DMS 273 (cell line): Measurements from ENCODE around the gene ZBTB48.
"Not testable (repeated sequence)": the region's sequence is repeated elsewhere in the genome, so short reads cannot be mapped to it uniquely, and the experiment has no call there.

Experiments used
- DNase-seq: peaks from one replicate; lab custom pipeline; 2025; ENCODE audit not compliant: unreplicated experiment; lab: John Stamatoyannopoulos, UW

ZBTB48 gene

DNA sequence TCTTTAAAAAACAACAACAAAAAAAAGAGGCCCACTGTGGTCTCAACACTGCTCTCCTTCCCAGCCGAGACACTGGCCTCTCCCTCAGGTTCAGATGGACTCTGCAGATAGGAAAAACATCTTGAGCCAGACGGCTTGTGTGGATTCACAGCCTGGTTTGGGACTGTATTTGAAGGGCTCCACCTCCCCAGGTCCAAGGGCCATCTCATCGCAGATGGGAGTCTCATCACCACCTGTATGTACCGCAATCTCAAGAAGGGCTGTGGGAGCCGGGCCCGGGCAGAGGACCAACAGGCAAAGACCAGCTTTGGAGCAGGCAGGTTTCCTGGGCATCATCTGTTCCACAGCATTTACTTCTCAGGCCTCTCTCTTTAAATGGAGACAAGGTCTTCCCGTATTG lies 10.3 kb downstream of the ZBTB48 start:
- no peak for DNase-seq

DNA sequence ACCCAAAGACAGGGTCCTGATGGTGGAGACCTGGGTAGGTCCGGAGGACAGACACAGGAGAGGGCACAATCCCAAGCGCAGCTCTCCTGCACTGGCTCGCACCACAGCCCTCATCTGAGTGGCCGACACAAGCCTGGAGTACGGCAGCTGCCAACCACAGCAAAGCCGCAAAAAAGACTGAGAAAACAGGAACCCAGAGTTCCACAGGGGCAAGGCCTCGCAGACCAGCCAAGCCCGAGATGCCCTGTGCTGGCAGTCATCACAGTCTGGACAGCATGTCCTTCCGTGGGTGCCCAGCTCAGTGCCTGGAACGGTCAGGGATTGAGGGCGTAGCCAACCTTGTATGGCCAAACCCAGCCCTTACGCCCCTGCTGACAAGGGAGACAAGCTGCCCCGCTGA lies 11.4 kb downstream of the ZBTB48 start:
- no peak for DNase-seq

DNA sequence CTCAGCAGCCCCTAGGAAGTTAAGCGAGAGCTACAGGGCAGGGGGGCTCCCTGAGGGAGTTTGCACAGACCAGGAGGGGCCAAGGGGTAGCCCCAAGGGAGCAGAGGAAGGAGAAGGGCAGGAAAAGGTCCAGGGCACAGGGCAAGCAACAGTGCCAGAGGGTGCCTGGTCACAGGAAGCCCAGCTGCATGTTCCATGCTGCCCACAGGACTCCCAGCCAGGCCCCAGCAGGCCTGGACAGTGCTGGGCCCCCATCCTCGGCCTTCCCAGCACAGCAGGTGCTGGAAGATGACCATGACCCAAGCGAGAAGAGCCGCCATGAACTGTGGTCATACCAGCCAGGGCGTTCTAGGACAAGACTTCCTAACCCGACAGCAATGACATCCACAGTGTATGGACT lies 11.8 kb downstream of the ZBTB48 start:
- no peak for DNase-seq

DNA sequence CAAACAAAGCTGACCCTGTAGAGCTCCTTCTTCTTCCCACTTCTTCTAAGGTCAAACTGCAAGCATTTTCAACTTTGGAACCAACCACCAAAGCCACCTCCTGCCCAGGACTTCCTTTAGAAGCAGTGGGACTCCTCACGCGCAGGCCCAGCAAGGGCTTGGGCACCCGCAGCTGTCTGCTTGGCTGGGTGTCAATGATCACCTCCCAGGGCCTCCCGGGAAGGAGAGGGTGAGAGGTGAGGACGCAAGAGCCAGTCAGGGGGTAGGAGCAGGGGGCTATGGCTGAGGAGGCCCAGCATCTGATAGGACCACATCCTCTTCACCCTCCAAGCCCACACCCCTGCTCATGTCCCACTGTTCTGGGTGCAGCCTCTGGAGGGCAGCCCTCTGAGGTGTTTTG lies 12.6 kb downstream of the ZBTB48 start:
- DNase-seq = peak; percentile 38

DNA sequence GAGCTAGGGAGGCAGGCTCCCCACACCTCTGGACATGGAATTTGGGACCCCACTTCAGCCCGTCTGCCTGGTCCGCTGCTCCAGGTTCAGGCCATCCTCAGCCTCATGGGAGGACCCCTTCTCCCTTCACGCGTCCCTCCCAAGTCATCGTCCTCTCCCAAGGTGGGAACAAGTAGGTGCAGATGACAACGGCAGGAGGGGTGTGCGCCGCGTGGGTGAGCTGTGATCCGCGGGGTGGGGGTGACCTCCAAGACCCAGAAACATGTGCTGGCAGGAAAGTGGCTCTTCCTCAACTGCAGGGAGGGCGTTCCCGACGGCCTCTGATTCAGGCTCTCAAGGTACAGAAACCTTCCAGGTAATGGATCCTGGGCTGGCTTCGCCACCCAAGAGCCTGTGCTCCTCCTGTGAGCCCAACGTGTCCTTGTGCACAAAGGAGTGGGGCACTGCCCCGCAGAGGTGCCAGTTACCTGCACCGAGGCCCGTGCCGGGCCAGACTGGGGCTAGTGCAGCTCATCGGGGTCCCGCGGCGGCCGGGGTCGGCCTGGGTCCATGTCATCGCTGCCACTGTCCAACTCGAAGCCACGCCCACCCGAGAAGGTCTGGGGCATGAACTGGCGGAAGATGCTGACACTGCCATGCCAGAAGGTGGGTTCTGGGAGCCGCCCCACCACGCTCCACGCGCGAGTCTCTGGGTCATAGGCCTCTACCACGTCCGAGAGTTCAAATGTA lies 13.2 kb downstream of the ZBTB48 start:
- no peak for DNase-seq

DNA sequence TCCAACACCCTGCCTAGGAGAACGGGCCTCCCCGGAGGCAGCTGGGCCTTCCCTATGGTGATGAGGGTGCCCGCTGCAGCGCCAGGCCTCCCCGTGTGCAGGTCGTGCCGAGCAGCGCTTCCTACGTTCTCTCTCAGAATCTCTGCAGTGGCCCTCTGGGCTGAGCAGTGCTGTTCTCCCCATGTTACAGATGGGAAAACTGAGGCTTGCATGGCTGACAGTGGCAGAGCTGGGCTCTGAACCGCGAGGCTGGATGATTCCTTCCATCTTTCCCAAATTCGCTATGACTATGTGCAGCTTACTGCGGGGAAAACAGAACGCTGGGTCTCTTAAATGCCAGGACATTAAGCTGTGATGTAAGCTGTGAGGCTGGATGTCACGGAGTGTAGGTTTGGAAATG lies 14.0 kb downstream of the ZBTB48 start:
- no peak for DNase-seq

DNA sequence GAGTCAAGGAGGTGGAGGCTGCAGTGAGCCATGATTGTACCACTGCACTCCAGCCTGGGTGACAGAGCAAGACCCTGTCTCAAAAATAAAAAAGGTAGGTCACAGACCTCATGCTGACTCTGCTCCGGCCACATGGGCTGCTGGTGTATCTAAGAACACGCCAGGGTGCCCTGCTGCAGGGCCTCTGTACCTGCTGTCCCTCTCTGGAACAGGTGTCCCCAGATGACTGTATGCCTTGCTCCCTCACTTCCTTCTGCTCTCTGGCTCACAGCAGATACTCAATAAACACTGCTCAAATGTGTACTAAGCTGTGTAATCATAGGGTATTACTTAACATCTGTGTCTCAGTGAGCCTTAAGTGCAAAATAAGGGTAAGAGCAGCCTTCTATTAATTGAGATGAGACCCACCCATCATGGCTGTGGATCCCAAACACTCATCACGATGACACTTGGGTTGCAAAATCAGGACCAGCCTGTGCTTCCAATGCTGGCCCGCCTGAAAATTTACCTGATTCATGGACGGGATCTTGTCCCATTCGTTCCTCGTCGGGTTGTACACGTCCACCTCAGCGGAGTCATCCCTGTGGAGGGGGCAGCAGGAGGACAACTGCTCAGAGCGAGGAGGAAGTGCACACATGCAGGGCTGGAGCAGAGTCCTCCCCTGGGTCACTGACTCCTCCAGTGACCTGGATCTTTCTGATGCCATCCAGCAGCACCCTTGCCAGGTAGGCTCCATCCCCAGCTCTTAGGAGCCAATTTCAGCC lies 15.4 kb downstream of the ZBTB48 start:
- no peak for DNase-seq

DNA sequence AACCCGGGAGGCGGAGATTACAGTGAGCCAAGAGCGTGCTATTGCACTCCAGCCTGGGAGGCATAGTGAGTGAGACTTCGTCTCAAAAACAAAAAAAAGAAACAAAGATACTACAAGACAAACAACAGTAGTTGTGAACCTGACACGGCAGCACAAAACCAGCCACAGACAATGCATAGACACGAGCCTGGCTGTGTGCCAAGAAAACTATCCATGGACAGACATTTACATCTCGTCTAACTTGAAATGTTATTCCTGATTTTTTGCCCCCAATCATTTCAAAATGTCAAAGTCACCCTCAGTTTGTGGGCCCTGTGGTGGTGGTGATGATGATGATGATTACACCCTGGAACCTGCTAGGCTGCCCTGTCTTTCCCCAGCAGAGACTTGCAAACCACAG lies 16.6 kb downstream of the ZBTB48 start:
- DNase-seq = no peak

DNA sequence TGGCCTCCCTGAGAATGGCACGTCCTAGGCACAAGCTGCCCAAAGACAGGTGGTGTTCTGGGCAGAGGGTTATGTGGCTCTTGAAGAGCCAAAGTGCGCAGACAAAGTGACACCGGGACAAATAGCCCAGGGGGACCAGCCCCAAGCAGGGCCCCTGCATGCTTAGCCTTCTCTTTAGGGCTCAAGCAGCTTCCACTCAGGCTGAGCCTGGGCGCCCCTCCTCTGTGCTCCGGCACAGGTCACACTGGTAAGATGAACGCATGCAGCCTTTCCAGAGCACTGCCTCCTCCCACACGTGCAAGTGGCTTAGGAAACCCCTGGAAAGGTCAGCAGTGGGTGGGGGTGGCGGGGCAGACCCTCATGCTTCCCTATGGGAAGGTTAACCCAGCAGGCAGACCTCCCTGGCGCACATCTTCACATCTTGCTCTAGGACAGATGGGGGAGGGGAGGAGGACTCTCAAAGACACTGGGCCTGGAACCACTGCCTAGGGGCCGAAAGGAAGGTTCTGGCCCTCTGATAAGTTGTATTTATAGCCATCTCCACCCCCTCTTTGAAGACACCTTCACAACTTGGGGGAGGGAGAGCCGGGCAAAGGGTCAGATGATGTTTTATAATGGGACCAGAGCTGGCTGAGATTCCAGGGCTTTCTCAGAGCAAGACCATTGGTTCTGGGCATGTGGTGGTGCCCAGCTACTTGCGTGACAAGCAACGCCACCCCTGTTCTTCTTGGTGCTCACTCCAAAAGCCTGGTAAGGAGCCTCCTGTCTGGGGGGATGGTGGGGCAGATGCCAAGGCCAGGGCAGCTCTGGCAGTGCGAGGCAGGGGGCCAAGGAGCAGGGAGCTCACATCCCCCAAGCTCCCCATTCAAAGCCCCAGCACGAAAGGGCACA lies 17.3 kb downstream of the ZBTB48 start:
- no peak for DNase-seq

DNA sequence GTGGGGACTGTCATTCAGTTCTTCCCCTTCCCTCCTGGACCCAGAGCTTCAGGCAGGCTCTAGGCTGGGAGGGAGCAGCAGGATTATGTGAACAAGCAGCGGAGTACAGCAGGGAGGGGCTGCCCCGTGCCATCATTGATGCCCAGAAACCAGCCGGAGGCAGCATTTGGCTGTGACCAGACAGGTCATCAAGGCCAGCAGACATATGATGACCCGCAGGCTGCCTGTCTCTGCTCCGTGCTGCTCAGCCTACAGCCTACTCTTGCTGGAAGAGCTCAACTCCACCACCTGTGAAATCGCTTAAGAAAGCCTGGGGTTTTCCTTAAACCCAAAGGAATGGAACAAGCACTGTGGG lies 18.0 kb downstream of the ZBTB48 start:
- no peak for DNase-seq

DNA sequence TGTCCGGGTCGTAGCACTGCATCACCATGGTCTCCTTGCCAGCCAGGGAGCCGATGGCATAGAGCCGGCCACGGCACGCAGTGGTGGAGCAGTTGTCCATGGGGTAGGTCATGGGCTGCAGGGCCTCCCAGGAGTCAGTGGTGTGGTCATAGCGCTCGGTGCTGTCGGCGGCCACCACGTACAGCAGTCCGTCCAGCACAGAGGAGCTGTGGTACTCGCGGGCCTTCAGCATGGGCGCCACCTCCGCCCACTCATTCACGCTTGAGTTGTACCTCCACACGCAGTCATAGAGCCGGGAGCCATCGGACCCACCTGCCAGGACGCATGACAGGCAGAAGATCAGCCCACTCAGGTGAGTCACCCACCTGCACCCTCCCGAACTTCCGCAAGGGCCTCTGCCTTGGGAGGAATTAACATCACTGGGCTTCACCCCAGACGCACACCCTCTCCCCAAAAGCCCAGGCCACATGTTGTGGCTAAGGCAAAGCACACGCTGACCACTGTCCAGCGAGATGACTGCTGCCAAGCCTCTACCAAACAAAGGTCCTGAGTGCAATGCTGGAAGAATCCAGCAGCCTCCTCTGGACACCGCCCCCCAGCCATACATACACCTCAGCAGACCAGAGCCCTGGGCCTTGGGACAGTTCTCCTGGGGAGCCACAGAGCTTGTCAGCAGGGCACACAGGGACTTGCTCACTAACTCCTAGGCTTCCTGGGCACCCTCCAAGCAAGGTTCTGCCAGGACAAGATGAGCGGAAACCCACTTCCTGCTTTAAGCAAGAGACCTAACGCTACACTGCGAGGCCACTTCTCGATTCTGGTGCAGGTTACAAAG lies 19.6 kb downstream of the ZBTB48 start:
- DNase-seq = no peak

DNA sequence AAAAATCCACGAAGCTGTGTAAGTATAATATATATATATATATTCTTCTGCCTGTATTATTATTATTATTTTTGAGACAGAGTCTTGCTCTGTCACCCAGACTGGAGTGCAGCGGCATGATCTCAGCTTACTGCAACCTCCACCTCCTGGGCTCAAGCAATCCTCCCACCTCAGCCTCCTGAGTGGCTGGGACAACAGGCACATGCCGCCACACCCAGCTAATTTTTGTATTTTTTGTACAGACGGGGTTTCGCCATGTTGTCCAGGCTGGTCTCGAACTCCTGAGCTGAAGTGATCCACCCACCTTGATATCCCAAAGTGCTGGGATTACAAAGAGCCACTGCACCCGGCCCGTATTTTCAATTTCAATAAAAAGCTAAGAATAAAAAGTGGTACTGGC lies 20.2 kb downstream of the ZBTB48 start:
- DNase-seq = not testable (repeated sequence)

DNA sequence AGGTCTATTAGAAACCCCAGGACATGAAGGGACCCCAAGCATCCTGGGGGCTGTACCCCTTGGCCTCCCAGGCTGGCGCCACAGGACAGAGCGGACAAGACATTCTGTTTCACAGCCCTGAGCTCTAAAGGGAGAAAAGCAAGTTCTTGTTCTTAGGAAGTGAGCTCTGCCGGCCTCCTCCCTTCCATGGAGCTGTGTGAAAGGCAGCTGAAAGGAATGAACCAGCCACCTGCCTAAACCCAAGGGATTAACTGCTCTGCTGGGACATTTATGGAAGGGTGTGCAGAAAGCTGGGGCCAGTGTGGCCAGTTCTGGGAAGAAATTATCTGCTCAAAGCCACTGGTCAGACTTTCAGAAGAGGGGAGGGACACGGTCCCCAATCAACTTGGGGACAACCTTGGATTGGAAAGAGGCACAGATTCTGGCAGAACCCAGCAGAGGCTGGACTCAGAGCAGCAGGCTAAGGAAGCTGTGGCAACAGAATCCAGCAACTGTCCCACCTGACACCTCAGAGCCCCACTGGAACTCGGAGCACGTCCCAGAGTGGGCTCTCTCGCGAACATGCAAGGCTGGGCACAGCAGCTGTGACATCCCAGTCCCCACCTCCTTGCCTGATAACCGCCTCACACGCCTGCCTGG lies 20.7 kb downstream of the ZBTB48 start:
- no peak for DNase-seq

DNA sequence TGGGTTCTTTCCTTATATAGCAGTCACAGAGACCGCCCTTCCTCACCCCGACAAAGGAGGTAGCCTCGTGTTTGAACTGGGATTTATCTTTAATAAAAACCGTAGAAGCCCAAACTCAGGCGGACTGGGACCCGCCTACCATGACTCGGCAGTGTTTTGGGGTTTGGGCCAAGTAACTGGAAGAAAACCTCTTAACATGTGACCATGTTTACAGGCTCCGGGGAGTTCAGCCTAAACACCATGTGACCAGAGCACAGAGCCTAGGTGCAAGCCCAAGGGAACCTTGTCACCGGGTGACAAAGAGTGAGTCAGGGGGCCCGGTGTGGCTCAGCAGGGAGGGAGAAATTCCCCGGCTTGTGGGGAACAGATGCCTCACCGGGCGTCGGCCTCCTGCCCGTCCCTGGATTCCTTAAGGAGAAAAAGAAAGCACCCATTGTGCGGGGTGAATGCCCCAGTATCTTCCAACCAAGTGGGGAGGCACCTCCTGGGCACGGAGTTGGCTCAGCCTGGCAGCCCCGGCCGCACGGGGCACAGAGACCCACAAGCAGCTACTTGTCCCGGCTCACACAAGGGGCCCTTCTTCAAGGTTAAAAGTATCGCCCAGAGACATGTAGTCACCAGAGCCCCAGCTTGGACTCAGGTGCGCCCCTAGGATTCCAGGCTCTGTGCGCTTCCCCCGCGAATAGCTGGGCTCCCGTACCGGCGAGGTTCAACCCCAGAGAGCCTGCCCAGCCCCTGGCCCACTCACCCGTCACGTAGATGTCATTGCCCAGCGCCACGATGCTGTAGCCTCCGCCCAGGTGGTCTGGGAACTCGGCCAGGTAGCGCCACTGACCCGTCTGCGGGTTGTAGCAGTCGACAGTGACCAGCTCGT lies 21.5 kb downstream of the ZBTB48 start:
- peak; percentile 81 for DNase-seq

DNA sequence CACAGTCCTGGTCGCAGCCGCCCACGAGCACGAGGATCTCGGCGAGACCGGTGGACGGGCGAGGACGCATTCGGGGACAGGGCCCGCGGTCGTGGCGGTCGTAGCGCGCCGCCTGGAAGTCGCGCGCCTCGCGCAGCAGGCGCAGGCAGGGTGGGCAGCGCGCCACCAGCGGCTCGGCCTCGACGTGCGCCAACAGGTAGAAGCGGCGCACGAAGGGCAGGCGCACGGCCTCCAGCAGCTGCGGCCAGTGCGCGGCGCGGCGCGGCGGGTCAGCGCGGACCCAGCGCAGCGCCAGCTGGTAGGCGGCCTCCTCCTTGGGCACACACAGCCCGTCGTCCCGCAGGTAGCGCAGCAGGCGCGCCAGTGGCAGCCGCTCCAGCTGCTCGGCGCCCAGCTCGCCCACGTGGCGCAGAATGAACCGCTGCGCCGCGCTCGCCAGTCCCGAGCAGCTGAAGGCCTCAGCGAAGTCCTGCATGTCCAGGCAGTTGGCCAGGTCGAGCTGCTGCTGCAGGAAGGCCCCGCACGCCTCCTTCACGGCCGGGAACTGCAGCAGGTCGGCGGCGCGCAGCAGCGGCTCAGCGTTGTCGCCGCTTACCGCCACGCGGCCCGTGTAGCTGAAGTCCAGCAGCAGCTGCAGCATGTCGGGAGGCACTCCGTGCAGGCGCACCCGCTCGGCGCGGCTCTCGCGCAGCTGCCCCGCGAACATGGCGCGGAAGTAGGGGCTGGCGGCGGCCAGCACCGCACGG lies 22.3 kb downstream of the ZBTB48 start:
- DNase-seq = peak; percentile 89

DNA sequence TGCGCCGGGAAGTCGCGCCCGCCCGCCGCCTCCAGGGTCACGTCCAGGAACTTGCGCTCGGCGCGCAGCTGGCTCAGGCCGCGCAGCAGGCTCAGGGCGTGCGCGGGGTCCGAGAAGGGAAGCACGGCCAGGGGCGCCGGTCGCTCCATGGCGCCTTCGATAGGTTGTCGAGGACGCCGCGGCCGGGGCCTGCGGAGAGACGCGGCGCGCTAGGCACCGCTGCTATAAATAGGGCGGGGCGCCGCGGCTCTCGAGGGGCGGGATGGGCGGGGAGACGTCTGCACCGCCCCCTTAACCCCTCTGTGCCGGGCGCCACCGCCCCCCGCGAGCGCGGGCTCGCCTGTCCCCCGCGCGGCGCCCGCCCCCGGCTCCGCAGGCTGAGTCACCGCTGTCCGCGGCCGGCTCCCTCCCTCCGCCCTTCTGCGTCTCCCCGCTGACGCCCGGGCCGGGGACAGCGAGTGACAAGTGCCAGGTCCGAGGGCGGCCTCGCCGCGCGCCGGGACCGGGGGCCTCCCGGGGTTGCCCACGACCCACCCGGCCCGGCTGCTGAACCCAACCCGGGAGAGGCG lies 23.0 kb downstream of the ZBTB48 start, which contains the start of gene KLHL21:
Gene KLHL21, minus strand, starts transcription at position 201 of the 569 bp plus-strand sequence. Its CDS starts 52 bp downstream, at position 149.
- DNase-seq = peak; percentile 90

DNA sequence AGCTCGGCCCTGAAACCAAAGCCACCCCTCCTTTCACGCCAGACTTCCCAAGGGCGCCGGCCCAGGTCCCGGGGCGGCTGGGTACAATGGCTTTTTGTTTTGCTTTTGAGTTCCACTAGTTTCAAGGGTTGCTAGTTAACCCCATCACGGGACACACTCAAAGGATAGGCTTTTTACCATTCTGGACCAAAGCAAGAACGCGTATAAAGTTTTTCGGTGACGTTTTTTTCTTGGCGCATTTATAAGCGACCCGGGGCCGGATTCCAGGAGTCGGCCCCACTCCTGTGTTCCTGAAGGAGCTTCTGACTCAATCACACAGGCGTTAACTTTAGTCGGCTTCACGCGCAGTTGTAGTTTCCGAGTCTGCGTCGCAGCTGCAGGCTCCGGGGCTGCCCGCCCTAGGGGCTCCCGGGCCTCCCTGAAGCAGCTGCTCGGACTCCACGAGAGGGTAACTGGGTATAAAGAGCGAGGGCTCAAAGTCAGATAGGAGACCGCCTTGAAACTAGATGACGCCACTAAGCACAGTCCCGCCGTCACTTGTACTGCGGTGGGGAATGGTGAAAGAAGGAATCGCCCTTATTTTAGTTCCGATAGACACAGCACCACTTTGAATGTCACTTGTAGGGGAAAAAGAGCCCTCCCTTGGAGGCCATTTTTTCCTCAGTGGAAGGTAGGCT lies 23.6 kb downstream of the ZBTB48 start:
- peak; percentile 74 for DNase-seq
